Ishikawa (cell line): ENCODE measurements around the gene ARAP1.

Experiments
- CEBPB ChIP-seq: IDR thresholded peaks from 2 replicates; pipeline ENCODE4 v1.6.1; 2012
- CREB1 ChIP-seq: IDR thresholded peaks from 2 replicates; pipeline ENCODE4 v1.6.1; 2012; ENCODE audit warnings: low read depth
- EGR1 ChIP-seq: IDR thresholded peaks from 2 replicates; pipeline ENCODE4 v1.6.1; 2012
- EP300 ChIP-seq: IDR thresholded peaks from 2 replicates; pipeline ENCODE4 v1.6.1; 2012; ENCODE audit warnings: borderline replicate concordance
- FOXM1 ChIP-seq: IDR thresholded peaks from 2 replicates; pipeline ENCODE4 v1.6.1; 2012; ENCODE audit warnings: low read depth, borderline replicate concordance
- MAX ChIP-seq: IDR thresholded peaks from 2 replicates; pipeline ENCODE4 v1.6.1; 2012
- NFIC ChIP-seq: IDR thresholded peaks from 2 replicates; pipeline ENCODE4 v1.6.1; 2012
- RAD21 ChIP-seq: IDR thresholded peaks from 2 replicates; pipeline ENCODE4 v1.6.1; 2012; ENCODE audit warnings: low read depth
- REST ChIP-seq: IDR thresholded peaks from 2 replicates; pipeline ENCODE4 v1.6.1; 2012; ENCODE audit warnings: low read depth, mild to moderate bottlenecking
- TAF1 ChIP-seq: IDR thresholded peaks from 2 replicates; pipeline ENCODE4 v1.6.1; 2012; ENCODE audit warnings: low read depth, mild to moderate bottlenecking
- TCF12 ChIP-seq: IDR thresholded peaks from 2 replicates; pipeline ENCODE4 v1.6.1; 2012; ENCODE audit warnings: low read depth
- TEAD4 ChIP-seq: IDR thresholded peaks from 2 replicates; pipeline ENCODE4 v1.6.1; 2012
- USF1 ChIP-seq: IDR thresholded peaks from 2 replicates; pipeline ENCODE4 v1.6.1; 2012
- YY1 ChIP-seq: IDR thresholded peaks from 2 replicates; pipeline ENCODE4 v1.6.1; 2012; ENCODE audit warnings: low read depth
- ZBTB7A ChIP-seq: IDR thresholded peaks from 2 replicates; pipeline ENCODE4 v1.6.1; 2012; ENCODE audit warnings: low read depth

ARAP1 gene

GRCh38 chr11:72639502-72640375 lies 112.5 kb downstream of the ARAP1 start:
- TF ChIP-seq TCF12 (no peak), REST (no peak), FOXM1 (no peak), NFIC (no peak), TEAD4 (no peak), TAF1 (no peak), MAX (no peak)

- no peak for TF ChIP-seq EP300
- no peak for TF ChIP-seq REST
- no peak for TF ChIP-seq MAX
- no peak for TF ChIP-seq TAF1
- TF ChIP-seq EGR1 = no peak
- no peak for TF ChIP-seq CREB1
- no peak for TF ChIP-seq CEBPB
- no peak for TF ChIP-seq YY1
- TF ChIP-seq USF1 = peak; percentile 54; the same call in 1 of the 2 replicates
- peak; percentile 82 for TF ChIP-seq NFIC
- no peak for TF ChIP-seq FOXM1
- no peak for TF ChIP-seq ZBTB7A
- no peak for TF ChIP-seq TCF12
- no peak for TF ChIP-seq TEAD4
- no peak for TF ChIP-seq RAD21
Measured at GRCh38 chr11:72637926-72638325, 114.3 kb downstream of the ARAP1 start.

GRCh38 chr11:72637198-72637597 lies 115.0 kb downstream of the ARAP1 start:
- TF ChIP-seq EGR1 (no peak), CREB1 (no peak), FOXM1 (no peak), REST (no peak), TCF12 (no peak), MAX (no peak), TEAD4 (no peak), ZBTB7A (no peak), RAD21 (no peak)

- TF ChIP-seq CEBPB (no peak), RAD21 (no peak), REST (no peak), ZBTB7A (no peak), NFIC (no peak), MAX (no peak)
Measured at GRCh38 chr11:72636376-72636775, 115.8 kb downstream of the ARAP1 start.
